Activated T-cell treated with anti-CD3 and anti-CD28 coated beads, Interleukin-2, amount 50 U/mL, for 1 hour (primary cell): ENCODE data around the gene KBTBD8.

Source experiments
- DNase-seq: peaks from one replicate; pipeline ENCODE4 v3.0.0-alpha.2; 2020

The KBTBD8 gene, protein sequence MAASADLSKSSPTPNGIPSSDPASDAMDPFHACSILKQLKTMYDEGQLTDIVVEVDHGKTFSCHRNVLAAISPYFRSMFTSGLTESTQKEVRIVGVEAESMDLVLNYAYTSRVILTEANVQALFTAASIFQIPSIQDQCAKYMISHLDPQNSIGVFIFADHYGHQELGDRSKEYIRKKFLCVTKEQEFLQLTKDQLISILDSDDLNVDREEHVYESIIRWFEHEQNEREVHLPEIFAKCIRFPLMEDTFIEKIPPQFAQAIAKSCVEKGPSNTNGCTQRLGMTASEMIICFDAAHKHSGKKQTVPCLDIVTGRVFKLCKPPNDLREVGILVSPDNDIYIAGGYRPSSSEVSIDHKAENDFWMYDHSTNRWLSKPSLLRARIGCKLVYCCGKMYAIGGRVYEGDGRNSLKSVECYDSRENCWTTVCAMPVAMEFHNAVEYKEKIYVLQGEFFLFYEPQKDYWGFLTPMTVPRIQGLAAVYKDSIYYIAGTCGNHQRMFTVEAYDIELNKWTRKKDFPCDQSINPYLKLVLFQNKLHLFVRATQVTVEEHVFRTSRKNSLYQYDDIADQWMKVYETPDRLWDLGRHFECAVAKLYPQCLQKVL

GRCh38 chr3:66998113-66998903 is at the start of gene KBTBD8:
Gene KBTBD8 (plus strand): TSS chr3:66998307. CDS start chr3:66998356, 49 bp downstream.
- peak; percentile 95 for DNase-seq

- DNase-seq, result no peak
These were observed 49.3 kb upstream of the KBTBD8 start for GRCh38 chr3:66948838-66949237.

DNA sequence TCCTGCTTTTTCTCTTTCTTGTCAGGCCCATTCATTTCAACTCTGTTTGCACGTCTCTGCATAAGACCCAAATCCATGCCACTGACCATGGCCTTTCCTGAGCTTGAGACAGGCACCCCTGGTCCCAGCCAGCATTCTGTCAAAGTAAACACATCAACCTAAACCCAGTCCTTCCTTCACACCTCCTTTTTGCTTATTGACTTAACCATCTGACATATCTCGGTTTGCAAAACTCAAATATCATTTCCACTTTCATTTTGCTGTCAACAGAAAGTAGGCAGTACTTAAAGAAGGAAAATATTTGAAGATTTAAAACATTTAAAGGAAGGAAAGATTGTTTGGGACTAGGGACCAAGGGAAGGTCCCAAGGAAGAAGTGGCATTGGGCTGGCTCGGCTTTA is 48.2 kb upstream of the KBTBD8 start:
- no peak for DNase-seq

DNA sequence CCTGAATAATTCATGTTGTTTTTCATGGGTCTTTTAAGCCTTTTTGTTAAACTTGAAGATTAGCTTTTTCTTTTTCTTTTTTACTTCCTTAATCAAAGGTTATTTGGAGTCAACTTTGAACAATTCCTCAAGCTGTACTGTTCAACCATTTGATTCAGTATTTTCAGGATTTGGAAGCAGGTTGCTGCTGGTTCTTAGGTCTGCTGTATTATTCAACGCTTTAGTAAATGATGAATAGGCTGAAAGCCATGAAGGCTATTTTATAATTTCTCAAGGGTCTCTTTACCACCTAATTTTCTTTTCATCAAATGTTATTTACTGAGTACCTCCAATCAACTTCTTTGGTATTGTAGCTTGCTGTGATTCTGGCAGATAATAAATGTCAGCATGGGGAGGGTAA is 45.8 kb upstream of the KBTBD8 start:
- DNase-seq, result no peak

GRCh38 chr3:66953934-66954445 is 44.1 kb upstream of the KBTBD8 start:
- no peak for DNase-seq

DNA sequence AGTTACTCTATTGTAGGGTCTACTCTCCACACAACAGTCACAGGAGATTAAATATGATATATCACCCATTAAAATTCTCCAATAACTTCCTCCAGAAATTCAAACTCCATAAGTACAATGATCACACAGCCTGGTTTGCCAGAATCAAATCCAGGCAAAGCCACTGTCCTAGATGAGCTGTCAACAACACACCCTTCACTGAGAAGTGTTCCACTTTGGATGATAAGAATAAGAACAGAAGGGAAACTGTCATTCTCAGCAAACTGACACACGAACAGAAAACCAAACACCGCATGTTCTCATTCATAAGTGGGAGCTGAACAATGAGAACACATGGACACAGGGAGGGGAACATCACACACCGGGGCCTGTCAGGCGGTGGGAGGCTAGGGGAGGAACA is 41.4 kb upstream of the KBTBD8 start:
- DNase-seq, result no peak

GRCh38 chr3:66957367-66957766 is 40.7 kb upstream of the KBTBD8 start:
- DNase-seq, result no peak

- no peak for DNase-seq
These were observed 40.0 kb upstream of the KBTBD8 start for GRCh38 chr3:66958067-66958466.

DNA sequence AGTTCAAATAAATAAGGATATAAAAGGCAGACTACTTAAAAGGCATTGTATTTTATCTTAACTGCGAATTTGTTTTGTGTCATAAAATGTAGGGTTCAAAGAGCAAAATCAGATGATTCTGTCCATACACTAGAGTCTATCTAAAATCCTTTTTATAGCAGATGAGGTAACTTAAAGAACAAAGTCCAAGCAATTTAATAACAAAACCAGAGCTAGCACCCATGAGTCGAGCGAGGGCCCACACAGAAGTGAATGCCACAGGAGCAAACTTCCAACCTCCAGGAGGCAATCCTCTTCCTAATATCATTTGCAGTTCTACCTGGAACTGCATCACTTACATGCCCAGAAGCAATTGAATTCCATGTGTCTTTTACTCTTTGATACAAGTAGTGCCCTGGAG is 35.4 kb upstream of the KBTBD8 start:
- no peak for DNase-seq

GRCh38 chr3:66971245-66971644 is 26.9 kb upstream of the KBTBD8 start:
- no peak for DNase-seq

DNA sequence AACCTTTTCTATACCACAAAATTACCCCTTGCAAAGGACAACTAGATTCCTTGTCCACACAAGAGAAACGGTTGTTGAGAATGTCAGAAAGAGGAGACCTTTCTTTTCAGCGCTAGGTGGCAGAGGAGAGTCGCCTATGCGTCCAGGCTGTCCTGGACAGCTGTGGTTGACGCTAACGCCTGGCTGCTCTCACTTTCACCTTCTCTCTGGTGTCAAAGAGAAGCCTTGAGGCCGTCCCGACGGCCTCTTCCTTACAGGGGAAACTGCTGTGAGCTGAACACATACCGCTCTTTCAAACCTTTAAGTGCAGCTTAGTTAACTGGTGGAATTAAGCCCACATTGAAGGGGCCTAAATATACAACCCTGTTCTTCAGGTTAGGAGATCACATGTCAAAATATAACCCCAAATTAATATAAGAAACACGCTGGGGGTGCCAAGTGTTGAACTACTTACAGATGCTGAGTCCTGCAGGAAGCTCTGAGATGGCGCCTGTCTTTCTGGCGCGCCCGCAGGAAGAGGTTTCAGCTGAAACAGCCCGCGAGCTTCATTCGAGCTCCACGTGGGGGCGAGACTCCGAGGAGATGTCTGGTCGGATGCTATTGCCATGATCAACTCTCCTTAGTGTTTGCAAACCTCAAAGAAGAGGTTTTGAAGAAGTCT is 26.1 kb upstream of the KBTBD8 start:
- DNase-seq, result peak; percentile 59

DNA sequence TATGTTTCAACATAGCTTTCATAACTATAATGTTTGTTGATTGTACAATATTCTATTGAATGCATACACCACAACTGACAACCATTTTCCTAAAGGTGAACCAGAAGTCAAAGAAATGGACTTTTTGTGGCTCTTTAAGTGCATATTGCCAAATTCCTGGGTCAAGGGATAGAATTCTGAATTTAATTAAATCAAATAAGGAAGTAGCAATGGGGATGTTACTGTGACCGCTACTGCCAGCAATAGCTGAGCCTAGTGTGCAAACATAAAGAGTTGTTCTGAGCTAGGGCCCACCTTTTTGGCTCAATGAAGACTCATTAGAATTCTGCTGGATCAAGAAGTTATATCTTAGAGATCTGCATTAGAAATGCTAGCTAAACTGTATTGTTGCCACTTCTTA is 17.3 kb upstream of the KBTBD8 start:
- DNase-seq, result no peak

GRCh38 chr3:66983101-66983500 is 15.0 kb upstream of the KBTBD8 start:
- DNase-seq, result no peak

DNA sequence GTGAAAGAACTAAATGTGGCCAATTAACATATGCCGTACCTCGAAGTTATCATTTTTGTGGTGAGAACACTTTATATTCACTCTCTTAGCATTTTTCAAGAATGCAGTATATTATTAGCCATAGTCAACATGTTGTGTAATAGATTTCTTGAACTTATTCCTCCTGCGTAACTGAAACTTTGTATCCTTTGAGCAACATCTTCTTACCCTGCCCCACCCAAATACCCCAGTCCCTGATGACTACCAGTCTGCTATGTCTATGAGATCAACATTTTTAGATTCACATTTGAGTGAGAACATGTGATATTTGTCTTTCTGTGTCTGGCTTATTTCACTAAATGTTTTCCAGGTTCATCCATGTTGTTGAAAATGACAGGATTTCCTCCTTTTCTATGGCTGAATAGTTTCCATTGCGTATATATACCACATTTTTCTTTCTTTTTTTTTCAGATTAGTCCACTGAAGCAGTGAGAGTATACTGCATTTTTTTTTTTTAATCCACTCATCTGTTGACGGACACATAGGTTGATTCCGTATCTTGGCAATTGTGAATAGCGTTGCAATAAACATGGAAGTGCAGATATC is 12.7 kb upstream of the KBTBD8 start:
- no peak for DNase-seq

DNA sequence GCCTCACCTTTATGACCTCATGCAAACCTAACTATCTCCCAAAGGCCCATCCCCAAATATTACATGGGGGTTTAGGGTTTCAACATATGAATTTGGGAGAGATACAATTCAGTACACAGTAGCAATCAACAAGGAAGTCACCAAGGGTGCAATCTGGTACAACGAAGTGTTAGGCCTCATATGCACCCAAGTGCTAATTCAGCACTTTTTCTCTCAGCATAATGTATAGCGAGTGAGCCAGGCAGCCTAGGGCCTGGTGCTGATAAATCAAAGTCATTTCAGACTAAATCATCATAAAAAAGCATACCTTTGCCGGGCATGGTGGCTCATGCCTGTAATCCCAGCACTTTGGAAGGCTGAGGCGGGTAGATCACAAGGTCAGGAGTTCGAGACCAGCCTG is 11.7 kb upstream of the KBTBD8 start:
- DNase-seq, result no peak

DNA sequence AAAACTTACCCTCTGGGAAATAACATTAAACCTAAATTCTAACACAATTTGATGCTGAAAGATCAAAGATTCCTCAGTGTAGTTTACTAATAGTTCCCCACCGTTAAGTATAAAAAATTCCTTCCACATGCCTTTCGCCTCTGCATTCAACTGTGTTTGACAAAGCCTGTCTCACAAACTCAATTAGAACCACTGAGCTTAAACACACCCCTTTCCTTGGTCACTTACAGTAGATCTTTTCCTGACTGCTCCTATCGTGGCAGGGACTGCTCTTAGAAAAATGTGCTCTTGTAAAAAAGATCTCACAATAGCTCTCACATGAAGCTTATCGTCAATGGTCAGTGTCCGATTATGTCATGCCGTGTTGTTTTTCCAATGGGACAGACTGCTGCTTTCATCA is 8.9 kb upstream of the KBTBD8 start:
- no peak for DNase-seq

DNA sequence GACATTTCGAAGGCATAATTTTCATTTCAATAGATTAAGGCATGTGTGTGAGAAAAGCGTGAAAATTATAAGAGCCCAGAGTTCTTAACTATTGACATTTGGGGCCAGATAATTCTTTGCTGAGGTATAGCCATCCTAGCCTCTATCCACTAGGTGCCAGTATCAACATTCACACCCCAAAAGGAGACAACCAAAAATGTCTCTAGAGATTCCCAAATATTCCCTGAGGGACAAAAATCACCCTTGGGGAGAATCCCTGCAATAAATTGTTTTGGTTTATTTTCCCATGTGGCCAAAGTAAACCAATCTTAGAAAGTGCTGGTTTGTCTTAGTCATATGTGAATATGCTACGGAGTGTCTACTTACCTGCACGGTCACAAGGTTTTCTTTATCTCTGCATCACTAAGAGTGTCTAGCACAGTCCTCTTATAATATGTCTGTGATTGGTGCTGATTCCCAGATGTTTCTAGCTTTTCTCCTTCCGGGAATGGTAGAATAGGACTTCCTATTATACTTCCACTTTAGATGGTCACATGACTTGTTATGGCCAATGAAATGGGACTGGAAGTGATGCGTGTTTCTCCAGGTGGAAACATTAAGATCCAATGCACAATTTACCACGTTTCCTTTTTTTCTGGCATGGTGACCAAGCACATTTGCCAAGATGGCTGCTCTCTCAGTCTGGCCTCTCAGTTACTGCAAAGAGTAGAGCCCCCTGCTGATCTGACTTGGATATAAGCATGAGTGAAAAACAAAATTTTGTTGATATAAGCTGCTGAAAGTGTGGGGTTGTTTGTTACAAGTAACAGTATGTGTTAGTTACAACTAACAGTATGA is 8.0 kb upstream of the KBTBD8 start:
- DNase-seq, result no peak

GRCh38 chr3:66991459-66991858 is 6.6 kb upstream of the KBTBD8 start:
- DNase-seq, result no peak

DNA sequence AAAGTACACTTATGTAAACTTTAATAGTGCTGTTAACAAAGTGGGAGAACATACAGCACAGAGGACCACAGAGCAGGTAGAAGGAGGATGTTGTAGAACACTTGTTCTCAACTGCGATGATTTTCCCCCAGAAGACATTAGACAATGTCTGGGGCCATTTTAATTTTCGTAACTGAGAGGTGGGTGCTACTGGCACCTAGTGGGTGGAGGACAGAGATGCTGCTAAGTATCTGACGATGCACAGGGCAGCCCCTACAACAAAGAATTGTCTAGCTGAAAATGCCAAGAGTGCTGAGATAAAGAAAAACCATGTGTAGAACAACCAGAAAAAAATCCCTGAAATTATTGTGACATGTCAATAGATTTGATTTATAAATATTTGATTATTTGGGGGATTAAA is 5.0 kb upstream of the KBTBD8 start:
- DNase-seq, result no peak

GRCh38 chr3:66994588-66994987 is 3.5 kb upstream of the KBTBD8 start:
- no peak for DNase-seq

GRCh38 chr3:66996696-66997095 is 1.4 kb upstream of the KBTBD8 start:
- no peak for DNase-seq
